Esophagus squamous epithelium (tissue), 5 donors: ENCODE data around the gene TCP11L2. TPM values are rescaled to one million over a fixed set of nuclear protein-coding genes. Genes with fewer than 3 reads are reported as not detected.

Source experiments
- DNase-seq: peaks from one replicate; lab custom pipeline; 2025; lab: John Stamatoyannopoulos, UW
- H3K27ac ChIP-seq, 4 donors: fragments of 200-600 bp; sonication (generic); one replicate each; pipeline ENCODE4 v1.5.1; 2016 to 2019; ENCODE audit warnings: mild to moderate bottlenecking in 1 of 4
- H3K27me3 ChIP-seq, 4 donors: fragments of 200-600 bp; sonication (generic); 1 replicate in 3 of 4; 2 replicates in 1 of 4; pipeline versions ENCODE4 v1.5.1 to v1.6.0; 2017 to 2021; ENCODE audit warnings: antibody characterized with exemption in 1 of 4
- H3K36me3 ChIP-seq, 3 donors: fragments of 200-600 bp; sonication (generic); one replicate each; pipeline ENCODE4 v1.5.1; 2016 to 2019
- H3K4me1 ChIP-seq, 3 donors: fragments of 200-600 bp; sonication (generic); one replicate each; pipeline ENCODE4 v1.5.1; 2017 to 2019
- H3K4me3 ChIP-seq, 4 donors: fragments of 200-600 bp; sonication (generic); 1 replicate in 3 of 4; 2 replicates in 1 of 4; pipeline ENCODE4 v1.5.1; 2016 to 2019; ENCODE audit warnings: mild to moderate bottlenecking in 2 of 4, moderate library complexity in 1 of 4
- H3K9me3 ChIP-seq, 3 donors: fragments of 200-600 bp; sonication (generic); one replicate each; pipeline ENCODE4 v1.5.1; 2016 to 2019
- POLR2A ChIP-seq, 4 donors: fragments of 450-650 bp; IDR thresholded peaks; one replicate each; pipeline ENCODE4 v1.6.1; 2017; ENCODE audit warnings: antibody characterized with exemption in 4 of 4, mild to moderate bottlenecking in 4 of 4, moderate library complexity in 3 of 4
- WGBS, 2 donors: methylation state at CpG; one replicate each; pipeline ENCODE4 v1.1.5; 2018; 5-methylcytosine and 5-hydroxymethylcytosine counted together
- intact Hi-C: fragments of 100-400 bp; cut with DNase I; formaldehyde crosslinking; loops from one replicate; pipeline ENCODE4 v1.15.0; 2022
- total RNA-seq, 4 donors: library from RNA; depleted of rRNA; stranded (reverse); fragments of >200 nt; gene quantifications; one replicate each; pipeline ENCODE4 v1.1.0, GENCODE V29; 2016
- TF ChIP-seq, protein P1 (sequence below), 6 experiments: fragments of 450-650 bp in 4 of 6; fragments of 200-600 bp in 2 of 6; sonication (generic) in 2 of 6; IDR thresholded peaks; one replicate each; pipeline ENCODE4 v1.5.1; 2016 to 2019; ENCODE audit warnings: antibody characterized with exemption in 6 of 6, mild to moderate bottlenecking in 4 of 6, moderate library complexity in 4 of 6
- donor health status: DM: yes; HTN: yes; CAD: no.

TCP11L2 gene
- total RNA-seq, 4 donors from 2014 or later = 17.3 to 52.8 (median 27.7) TPM

- H3K4me1 ChIP-seq = no peaks in the 10 kb centered on the region
- H3K36me3 ChIP-seq = no peaks in the 10 kb centered on the region
- WGBS, 2 donors = 69 to 83% methylated on average over 2 to 4 of the region's 4 CpGs
- no peak overlapping the region for H3K27ac ChIP-seq
- no peak for DNase-seq
- no peaks in the 10 kb centered on the region for H3K9me3 ChIP-seq
- no peak overlapping the region for H3K4me3 ChIP-seq
- intact Hi-C loops = no loop called here
- H3K27me3 ChIP-seq = no peaks in the 10 kb centered on the region
- no peak for TF ChIP-seq POLR2A (IDR thresholded peaks at IDR 0.05)
- TF ChIP-seq, protein P1, sequence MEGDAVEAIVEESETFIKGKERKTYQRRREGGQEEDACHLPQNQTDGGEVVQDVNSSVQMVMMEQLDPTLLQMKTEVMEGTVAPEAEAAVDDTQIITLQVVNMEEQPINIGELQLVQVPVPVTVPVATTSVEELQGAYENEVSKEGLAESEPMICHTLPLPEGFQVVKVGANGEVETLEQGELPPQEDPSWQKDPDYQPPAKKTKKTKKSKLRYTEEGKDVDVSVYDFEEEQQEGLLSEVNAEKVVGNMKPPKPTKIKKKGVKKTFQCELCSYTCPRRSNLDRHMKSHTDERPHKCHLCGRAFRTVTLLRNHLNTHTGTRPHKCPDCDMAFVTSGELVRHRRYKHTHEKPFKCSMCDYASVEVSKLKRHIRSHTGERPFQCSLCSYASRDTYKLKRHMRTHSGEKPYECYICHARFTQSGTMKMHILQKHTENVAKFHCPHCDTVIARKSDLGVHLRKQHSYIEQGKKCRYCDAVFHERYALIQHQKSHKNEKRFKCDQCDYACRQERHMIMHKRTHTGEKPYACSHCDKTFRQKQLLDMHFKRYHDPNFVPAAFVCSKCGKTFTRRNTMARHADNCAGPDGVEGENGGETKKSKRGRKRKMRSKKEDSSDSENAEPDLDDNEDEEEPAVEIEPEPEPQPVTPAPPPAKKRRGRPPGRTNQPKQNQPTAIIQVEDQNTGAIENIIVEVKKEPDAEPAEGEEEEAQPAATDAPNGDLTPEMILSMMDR (IDR thresholded peaks at IDR 0.05) = no peak
Observed at GRCh38 chr12:106258226-106258625, 44.3 kb upstream of the TCP11L2 start.

DNA sequence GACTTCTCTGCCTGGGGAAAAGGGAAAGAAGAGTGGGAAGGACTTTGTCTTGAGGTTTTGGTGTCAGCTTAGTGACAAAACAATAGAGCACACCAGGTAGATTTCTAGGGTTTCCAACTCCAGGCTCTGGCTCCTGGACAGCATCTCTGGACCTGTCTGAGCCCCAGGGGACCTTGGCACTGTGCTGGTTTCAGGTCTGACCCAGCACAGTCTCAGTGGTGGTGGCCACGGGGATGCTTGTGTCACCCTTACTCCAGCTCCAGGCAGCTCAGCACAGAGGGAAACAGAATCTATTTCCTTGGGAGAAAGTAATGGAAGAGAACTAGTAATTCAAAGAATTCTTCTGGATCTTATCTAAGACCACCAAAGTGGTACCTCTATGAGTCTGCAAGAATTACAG, 43.6 kb upstream of the TCP11L2 start:
- DNase-seq = no peak
- Histone ChIP-seq H3K4me1 (no peaks in the 10 kb centered on the region), H3K27me3 (no peaks in the 10 kb centered on the region), H3K27ac (no peak overlapping the region), H3K4me3 (no peak overlapping the region), H3K36me3 (no peaks in the 10 kb centered on the region), H3K9me3 (no peaks in the 10 kb centered on the region)
- intact Hi-C loops = no loop called here
- 33 to 100% methylated on average over 1 of the region's 1 CpG for WGBS, 2 donors
- no peak for TF ChIP-seq POLR2A (IDR thresholded peaks at IDR 0.05)
- TF ChIP-seq, protein P1 (IDR thresholded peaks at IDR 0.05) = no peak

DNA sequence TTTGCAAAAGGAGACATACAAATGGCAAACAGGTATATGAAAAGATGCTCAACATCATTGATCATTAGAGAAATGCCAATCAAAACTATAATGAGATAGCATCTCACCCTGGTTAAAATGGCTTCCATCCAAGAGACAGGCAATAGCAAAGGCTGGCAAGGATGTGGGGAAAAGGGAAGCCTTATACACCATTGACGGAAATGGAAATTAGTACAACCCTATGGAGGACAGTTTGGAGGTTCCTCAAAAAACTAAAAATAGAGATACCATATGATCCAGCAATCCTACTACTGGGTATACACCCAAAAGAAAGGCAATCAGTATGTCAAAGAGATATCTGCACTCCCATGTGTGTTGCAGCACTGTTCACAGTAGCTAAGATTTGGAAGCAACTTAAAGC, 37.4 kb upstream of the TCP11L2 start:
- WGBS, 2 donors = 87 to 94% methylated on average over 1 of the region's 1 CpG
- H3K4me3 ChIP-seq = no peak overlapping the region
- DNase-seq = no peak
- no peaks in the 10 kb centered on the region for H3K27me3 ChIP-seq
- H3K27ac ChIP-seq = no peak overlapping the region
- H3K9me3 ChIP-seq = no peaks in the 10 kb centered on the region
- H3K4me1 ChIP-seq = peaks cover 0 to 12% (median 4%) of the 10 kb centered on the region in 3 donors
- intact Hi-C loops = no loop called here
- H3K36me3 ChIP-seq = no peaks in the 10 kb centered on the region
- TF ChIP-seq, protein P1 (IDR thresholded peaks at IDR 0.05) = no peak
- no peak for TF ChIP-seq POLR2A (IDR thresholded peaks at IDR 0.05)

- no peak for DNase-seq
- TF ChIP-seq, protein P1 (IDR thresholded peaks at IDR 0.05) = no peak
- no peak for TF ChIP-seq POLR2A (IDR thresholded peaks at IDR 0.05)
- intact Hi-C loops = no loop called here
- H3K27ac ChIP-seq = no peak overlapping the region
- no peak overlapping the region for H3K4me3 ChIP-seq
- H3K27me3 ChIP-seq = no peaks in the 10 kb centered on the region
- peaks cover 10 to 36% (median 14%) of the 10 kb centered on the region in 3 donors for H3K4me1 ChIP-seq
- WGBS, 2 donors = 65 to 67% methylated on average over 2 of the region's 2 CpGs
- H3K36me3 ChIP-seq = no peaks in the 10 kb centered on the region
- H3K9me3 ChIP-seq = no peaks in the 10 kb centered on the region
Observed at GRCh38 chr12:106267535-106267934, 35.0 kb upstream of the TCP11L2 start.

DNA sequence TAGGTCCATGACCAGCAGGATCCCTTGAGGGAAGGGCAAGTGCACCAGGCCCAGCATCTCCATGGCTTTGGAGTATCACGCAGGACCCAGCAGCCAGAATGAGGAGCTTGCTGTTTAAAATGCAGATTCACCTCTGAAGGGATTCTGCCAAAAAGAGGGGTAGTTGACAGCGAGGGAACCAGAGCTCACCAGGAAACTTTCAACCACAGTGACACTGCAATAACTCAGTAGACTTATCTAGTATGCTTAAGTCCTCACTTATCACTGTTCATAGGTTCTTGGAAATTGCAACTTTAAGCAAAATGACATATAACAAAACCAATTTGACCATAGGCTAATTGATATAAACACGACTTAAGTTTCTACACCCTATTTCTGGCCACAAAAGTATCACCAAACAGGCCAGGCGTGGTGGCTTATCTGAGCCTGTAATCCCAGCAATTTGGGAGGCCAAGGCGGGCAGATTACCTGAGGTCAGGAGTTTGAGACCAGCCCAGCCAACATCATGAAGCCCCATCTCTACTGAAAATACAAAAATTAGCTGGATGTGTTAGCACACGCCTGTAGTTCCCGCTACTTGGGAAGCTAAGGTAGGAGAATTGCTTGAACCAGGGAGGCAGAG, 33.3 kb upstream of the TCP11L2 start:
- TF ChIP-seq, protein P1 (IDR thresholded peaks at IDR 0.05) = no peak
- no peak for TF ChIP-seq POLR2A (IDR thresholded peaks at IDR 0.05)
- peaks cover 10 to 53% (median 17%) of the 10 kb centered on the region in 3 donors for H3K4me1 ChIP-seq
- H3K36me3 ChIP-seq = no peaks in the 10 kb centered on the region
- DNase-seq = no peak
- intact Hi-C loops = no loop called here
- H3K9me3 ChIP-seq = no peaks in the 10 kb centered on the region
- H3K27me3 ChIP-seq = no peaks in the 10 kb centered on the region
- no peak overlapping the region for H3K4me3 ChIP-seq
- 77 to 83% methylated on average over 6 to 7 of the region's 7 CpGs for WGBS, 2 donors
- peak overlapping the region in 1 of 4 donors; percentile 82 for H3K27ac ChIP-seq
